NCI-H2029 treated with DMSO at 0.1 percent for 48 hours (cell line): Measurements from ENCODE around the gene PDE6D.
"Not testable (repeated sequence)": the region's sequence is repeated elsewhere in the genome, so short reads cannot be mapped to it uniquely, and the experiment has no call there.

Experiments used
- DNase-seq: peaks from one replicate; lab custom pipeline; 2025; lab: John Stamatoyannopoulos, UW

Gene PDE6D

GRCh38 chr2:231718799-231719198 is 62.3 kb downstream of the PDE6D start:
- no peak for DNase-seq

- DNase-seq = no peak
Measured at GRCh38 chr2:231717281-231718171, 63.6 kb downstream of the PDE6D start.

GRCh38 chr2:231716666-231717280 is 64.3 kb downstream of the PDE6D start:
- DNase-seq = no peak

DNA sequence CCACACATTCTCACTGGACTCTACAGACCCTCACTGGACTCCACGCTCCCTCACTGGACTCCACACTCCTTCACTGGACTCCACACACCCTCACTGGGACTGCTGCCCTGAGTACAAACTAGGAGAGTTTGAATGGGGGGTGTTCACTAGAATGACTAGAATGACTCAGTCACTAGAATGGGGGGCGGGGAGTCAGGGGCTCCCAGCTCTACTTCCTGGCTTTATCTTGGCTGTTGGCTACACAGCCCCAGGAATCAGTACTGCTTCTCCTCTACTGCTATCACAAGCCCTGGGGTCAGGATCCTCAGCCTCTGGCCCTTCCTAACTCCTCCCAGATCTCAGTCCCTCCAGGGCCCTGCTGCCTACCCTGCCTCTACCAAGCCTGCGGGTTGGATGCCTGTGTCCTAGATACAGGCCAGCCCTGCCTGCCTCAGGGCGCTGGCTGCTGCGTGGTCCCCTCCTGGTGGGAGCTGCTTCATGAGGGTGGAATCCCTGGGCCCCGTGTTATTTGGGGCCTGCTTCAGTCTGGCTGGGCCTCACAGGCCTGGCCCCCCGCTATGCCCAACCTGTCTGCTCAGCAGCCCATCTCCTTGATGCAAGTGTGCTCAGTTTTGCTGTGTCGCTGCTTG is 65.0 kb downstream of the PDE6D start:
- DNase-seq = no peak

- DNase-seq = no peak
Measured at GRCh38 chr2:231715499-231715837, 65.6 kb downstream of the PDE6D start.

- peak; percentile 75 for DNase-seq
Measured at GRCh38 chr2:231714639-231715498, 66.2 kb downstream of the PDE6D start.

DNA sequence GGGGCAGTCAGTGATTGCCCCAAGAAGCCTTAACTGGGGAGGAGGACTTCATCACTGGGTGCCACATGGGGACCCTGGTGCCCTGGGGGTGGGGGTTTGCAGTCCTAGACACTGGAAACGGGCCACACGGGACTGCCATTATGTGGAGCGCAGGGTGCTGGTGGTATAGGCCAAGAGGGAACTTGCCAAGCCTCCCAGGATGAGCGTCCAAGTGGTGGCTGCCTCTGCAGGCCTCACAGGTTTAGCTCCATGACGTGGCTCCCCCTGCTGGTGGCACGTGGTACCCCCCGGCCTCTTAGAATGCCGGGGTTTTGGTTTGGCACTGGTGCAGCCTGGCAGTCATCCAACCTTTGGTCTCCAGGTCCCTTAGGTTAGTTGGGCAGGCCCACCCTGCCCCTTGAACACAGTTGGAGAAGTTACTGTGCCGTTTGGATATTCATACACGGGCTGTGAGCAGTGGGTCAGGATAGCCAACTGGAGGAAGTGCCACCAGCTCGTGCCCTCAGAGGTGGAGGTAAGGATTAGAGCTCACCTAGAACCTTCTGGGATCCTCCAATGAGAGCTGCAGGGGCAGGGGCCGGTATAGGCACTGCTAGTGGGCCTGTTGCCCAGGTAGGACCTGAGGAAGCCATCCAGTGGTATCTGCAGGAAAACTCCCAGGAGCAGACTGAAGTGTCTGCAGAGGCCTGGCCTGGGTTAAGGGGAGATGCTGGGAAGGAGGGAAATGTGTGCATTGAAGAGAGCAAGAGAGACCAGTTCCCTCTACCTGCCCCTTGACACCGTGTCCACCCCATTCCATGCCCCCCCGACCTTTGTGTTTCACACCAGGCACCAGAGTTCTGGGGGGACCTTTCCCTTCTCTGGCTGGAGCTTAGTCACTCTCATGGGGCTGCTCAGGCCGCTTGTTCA is 67.1 kb downstream of the PDE6D start:
- DNase-seq = peak; percentile 63

DNA sequence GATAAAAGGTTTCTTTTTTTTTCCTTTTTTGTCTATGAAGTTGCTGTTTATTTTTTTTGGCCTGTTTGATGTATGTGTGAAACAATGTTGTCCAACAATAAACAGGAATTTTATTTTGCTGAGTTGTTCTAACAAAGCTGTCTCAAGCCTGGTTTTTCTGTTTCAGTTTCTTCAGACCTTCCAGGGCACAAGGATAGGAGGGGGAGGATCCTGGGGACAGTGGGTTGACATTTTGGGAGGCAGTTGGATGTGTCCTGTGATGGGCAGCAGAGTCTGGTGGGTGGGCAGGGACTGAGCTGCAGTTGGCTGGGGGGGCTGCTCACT is 67.7 kb downstream of the PDE6D start:
- DNase-seq = not testable (repeated sequence)

GRCh38 chr2:231712451-231713021 is 68.5 kb downstream of the PDE6D start:
- DNase-seq = not testable (repeated sequence)

DNA sequence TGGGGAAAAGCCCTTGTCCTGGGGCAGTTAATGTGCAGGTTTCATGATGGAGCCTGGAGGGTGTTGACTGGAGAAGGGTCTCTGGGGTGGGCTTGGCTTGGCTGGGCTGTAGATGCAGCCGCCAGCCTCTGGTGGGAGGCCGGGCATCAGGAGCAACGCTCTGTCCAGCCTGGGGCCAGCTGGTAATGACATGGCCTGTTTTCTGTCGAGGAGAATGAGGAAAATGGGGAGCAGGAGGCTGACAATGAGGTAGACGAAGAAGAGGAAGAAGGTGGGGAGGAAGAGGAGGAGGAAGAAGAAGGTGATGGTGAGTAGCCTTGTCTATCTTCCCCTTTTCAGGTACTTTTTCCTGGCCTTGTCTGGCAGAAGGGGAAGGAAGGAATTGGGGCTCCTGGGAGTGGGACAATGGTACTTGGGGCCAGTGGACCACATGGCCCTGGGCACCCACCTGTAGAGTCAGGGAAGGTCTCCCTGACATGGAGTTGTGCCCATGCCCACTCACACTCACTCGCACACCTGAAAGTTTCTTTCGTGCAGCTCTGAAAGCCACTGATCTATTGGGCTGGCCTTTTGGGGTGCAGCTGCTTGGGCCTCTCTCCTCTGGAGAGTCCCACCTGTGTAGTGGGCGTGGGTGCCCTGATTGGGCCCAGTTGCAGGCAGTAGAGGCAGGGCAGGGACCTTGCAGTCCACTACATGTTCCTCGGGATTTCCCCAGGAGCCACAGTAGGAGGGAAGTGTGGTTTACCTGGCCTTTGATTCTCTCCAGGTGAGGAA is 69.2 kb downstream of the PDE6D start:
- DNase-seq = no peak

GRCh38 chr2:231710799-231711676 is 70.0 kb downstream of the PDE6D start:
- no peak for DNase-seq

DNA sequence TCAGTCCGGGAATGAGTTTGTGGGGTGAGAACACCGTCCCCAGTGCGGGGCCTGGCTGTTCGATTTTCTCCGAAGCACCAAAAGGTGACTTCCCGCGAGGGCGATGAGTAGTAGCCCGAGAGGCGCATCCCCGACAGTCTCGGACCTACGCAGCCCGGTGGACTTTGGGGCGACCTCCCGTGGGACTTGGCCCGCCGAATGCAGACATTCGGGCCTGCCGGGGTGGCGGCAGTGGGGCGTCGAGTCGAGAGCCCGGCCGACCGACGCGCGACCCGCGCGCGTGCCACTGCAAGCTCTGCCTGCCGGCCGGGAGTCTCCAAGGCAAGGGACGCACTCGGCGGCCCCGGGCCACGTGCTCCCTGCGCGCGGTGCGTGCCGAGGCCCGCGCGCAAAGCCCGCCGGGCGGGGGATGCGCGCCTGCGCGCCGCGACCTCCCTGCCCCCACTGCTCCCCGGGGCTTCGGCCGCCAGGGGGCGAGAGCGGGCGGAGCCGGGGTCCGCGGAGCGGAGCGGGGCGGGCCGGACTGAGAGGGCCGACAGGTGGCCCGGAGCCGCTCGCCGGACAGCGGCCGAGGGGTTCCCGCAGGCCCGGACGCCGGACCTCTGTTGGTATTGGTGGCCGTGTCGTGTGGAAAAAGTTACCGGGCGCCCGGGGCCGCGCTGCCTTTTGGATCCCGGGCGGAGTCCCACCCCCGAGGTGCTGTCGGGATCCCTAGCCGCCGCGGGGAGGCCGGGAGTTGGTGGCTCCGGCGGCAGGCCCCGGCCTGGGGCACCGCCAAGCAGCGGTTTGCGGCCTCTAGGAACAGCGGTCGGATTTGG is 70.9 kb downstream of the PDE6D start:
- DNase-seq = no peak

DNA sequence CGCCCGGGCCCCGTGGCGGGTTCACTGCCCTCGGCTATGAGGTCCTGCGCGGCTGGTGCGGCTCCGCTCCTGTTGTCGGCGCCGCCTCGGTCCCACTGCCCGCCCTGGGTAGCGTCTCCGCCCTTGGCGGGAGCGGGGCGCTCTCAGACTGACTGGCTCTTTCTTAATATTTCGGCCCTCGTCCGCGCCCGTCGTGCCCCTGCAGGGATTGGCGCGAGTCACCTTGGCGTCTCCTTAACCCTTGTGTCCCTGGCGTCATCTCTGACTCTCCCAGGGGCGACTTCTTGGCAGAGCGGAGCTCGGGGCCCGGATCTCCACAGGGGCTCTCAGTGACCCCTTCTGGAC is 71.5 kb downstream of the PDE6D start:
- no peak for DNase-seq

DNA sequence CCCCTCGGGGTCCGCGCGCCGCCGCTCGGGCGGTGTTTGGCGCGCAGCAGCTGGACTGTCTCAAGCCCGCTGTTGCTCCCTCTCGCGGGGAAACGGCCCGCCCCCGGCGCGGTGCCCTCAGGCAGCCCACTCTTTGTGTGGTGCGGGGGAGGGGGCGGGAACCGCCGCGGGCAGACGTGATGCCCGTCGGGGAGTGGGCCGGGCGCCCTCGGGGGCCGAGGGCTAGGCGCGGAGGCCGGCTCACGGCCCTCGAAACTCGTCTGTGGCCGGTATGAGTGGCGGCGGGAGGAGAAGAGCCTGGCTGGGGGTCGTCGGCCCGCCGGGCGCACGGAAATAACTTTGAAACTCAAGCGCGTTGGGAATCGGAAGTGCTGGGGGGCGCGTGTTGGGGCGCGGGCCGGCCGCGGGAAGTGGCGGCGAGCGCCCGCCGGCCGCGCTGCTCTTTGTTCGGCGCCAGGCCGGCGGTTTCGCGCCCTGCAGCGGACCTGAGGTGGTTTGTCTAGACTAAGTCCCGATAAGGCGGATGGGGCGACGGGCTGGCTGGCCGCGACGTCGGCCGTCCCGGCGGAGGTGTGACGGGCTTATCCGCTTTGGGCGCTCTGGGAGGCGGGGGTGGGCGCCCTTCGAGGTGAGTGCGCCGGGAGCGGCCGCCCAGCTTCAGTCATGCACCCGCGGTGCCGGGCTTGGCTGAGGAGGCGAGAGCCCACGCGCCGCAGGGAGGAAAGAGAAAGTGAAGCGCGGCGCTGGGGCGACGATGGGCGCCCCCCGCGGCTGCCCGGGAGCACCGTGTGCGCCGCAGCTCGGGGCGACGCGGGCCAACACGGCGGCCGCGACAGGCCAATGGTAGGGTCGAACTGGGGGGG is 72.1 kb downstream of the PDE6D start:
- no peak for DNase-seq

GRCh38 chr2:231707927-231708772 is 72.9 kb downstream of the PDE6D start, which contains the start of gene PTMA:
Gene PTMA (plus strand): TSS chr2:231708525. CDS start chr2:231708707, 182 bp downstream.
- peak; percentile 96 for DNase-seq

- no peak for DNase-seq
Measured at GRCh38 chr2:231707625-231707926, 73.5 kb downstream of the PDE6D start.
